IMR-90 (cell line): ENCODE results near the gene PLD5.

Experiments
- CHD1 ChIP-seq: IDR thresholded peaks from 2 replicates; pipeline ENCODE4 v1.6.1; 2012; ENCODE audit warnings: low read depth, low read length, improper control_type of control experiment
- FOS ChIP-seq: fragments of 150-350 bp; IDR thresholded peaks from 2 replicates; pipeline ENCODE4 v1.6.1; 2016; ENCODE audit warnings: low read depth, low read length
- MXI1 ChIP-seq: IDR thresholded peaks from 2 replicates; pipeline ENCODE4 v1.6.1; 2012; ENCODE audit warnings: low read depth, mild to moderate bottlenecking, low read length, moderate library complexity, borderline replicate concordance
- POLR2A ChIP-seq: IDR thresholded peaks from 2 replicates; pipeline ENCODE4 v1.6.1; 2012; ENCODE audit warnings: mild to moderate bottlenecking, low read depth, low read length
- RAD21 ChIP-seq: IDR thresholded peaks from 2 replicates; pipeline ENCODE4 v1.6.1; 2012; ENCODE audit warnings: low read length, improper control_type of control experiment
- RCOR1 ChIP-seq: IDR thresholded peaks from 2 replicates; pipeline ENCODE4 v1.6.1; 2012; ENCODE audit warnings: mild to moderate bottlenecking, low read length, improper control_type of control experiment; ENCODE audit not compliant: insufficient replicate concordance
- RFX5 ChIP-seq: IDR thresholded peaks from 2 replicates; pipeline ENCODE4 v1.8.0; 2012; ENCODE audit warnings: low read depth, mild to moderate bottlenecking, low read length, moderate library complexity
- TF ChIP-seq, protein P1 (sequence below): conservative IDR thresholded peaks from 2 replicates; pipeline ENCODE4 v1.5.1; 2012; ENCODE audit warnings: mild to moderate bottlenecking, low read depth, low read length, improper control_type of control experiment

- TF ChIP-seq, protein P1, sequence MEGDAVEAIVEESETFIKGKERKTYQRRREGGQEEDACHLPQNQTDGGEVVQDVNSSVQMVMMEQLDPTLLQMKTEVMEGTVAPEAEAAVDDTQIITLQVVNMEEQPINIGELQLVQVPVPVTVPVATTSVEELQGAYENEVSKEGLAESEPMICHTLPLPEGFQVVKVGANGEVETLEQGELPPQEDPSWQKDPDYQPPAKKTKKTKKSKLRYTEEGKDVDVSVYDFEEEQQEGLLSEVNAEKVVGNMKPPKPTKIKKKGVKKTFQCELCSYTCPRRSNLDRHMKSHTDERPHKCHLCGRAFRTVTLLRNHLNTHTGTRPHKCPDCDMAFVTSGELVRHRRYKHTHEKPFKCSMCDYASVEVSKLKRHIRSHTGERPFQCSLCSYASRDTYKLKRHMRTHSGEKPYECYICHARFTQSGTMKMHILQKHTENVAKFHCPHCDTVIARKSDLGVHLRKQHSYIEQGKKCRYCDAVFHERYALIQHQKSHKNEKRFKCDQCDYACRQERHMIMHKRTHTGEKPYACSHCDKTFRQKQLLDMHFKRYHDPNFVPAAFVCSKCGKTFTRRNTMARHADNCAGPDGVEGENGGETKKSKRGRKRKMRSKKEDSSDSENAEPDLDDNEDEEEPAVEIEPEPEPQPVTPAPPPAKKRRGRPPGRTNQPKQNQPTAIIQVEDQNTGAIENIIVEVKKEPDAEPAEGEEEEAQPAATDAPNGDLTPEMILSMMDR, result no peak
- TF ChIP-seq POLR2A (no peak), CHD1 (no peak), MXI1 (no peak), RFX5 (no peak), RCOR1 (no peak), RAD21 (no peak), FOS (no peak)
Observed at GRCh38 chr1:242132121-242132817, 392.2 kb downstream of the PLD5 start.
